Ishikawa (cell line): ENCODE results near the gene PCDH19.

Experiments
- CEBPB ChIP-seq: IDR thresholded peaks from 2 replicates; pipeline ENCODE4 v1.6.1; 2012
- CREB1 ChIP-seq: IDR thresholded peaks from 2 replicates; pipeline ENCODE4 v1.6.1; 2012; ENCODE audit warnings: low read depth
- EGR1 ChIP-seq: IDR thresholded peaks from 2 replicates; pipeline ENCODE4 v1.6.1; 2012
- EP300 ChIP-seq: IDR thresholded peaks from 2 replicates; pipeline ENCODE4 v1.6.1; 2012; ENCODE audit warnings: borderline replicate concordance
- FOXM1 ChIP-seq: IDR thresholded peaks from 2 replicates; pipeline ENCODE4 v1.6.1; 2012; ENCODE audit warnings: low read depth, borderline replicate concordance
- NFIC ChIP-seq: IDR thresholded peaks from 2 replicates; pipeline ENCODE4 v1.6.1; 2012
- RAD21 ChIP-seq: IDR thresholded peaks from 2 replicates; pipeline ENCODE4 v1.6.1; 2012; ENCODE audit warnings: low read depth
- TAF1 ChIP-seq: IDR thresholded peaks from 2 replicates; pipeline ENCODE4 v1.6.1; 2012; ENCODE audit warnings: low read depth, mild to moderate bottlenecking
- TCF12 ChIP-seq: IDR thresholded peaks from 2 replicates; pipeline ENCODE4 v1.6.1; 2012; ENCODE audit warnings: low read depth
- TEAD4 ChIP-seq: IDR thresholded peaks from 2 replicates; pipeline ENCODE4 v1.6.1; 2012
- USF1 ChIP-seq: IDR thresholded peaks from 2 replicates; pipeline ENCODE4 v1.6.1; 2012
- YY1 ChIP-seq: IDR thresholded peaks from 2 replicates; pipeline ENCODE4 v1.6.1; 2012; ENCODE audit warnings: low read depth
- ZBTB7A ChIP-seq: IDR thresholded peaks from 2 replicates; pipeline ENCODE4 v1.6.1; 2012; ENCODE audit warnings: low read depth
- TF ChIP-seq, protein P1 (sequence below): IDR thresholded peaks from 2 replicates; pipeline ENCODE4 v1.6.1; 2012; ENCODE audit warnings: low read depth, mild to moderate bottlenecking
- TF ChIP-seq, protein P2 (sequence below): IDR thresholded peaks from 2 replicates; pipeline ENCODE4 v1.6.1; 2012

Gene PCDH19

GRCh38 chrX:100319716-100320115, 90.4 kb downstream of the PCDH19 start:
- TF ChIP-seq, protein P1, sequence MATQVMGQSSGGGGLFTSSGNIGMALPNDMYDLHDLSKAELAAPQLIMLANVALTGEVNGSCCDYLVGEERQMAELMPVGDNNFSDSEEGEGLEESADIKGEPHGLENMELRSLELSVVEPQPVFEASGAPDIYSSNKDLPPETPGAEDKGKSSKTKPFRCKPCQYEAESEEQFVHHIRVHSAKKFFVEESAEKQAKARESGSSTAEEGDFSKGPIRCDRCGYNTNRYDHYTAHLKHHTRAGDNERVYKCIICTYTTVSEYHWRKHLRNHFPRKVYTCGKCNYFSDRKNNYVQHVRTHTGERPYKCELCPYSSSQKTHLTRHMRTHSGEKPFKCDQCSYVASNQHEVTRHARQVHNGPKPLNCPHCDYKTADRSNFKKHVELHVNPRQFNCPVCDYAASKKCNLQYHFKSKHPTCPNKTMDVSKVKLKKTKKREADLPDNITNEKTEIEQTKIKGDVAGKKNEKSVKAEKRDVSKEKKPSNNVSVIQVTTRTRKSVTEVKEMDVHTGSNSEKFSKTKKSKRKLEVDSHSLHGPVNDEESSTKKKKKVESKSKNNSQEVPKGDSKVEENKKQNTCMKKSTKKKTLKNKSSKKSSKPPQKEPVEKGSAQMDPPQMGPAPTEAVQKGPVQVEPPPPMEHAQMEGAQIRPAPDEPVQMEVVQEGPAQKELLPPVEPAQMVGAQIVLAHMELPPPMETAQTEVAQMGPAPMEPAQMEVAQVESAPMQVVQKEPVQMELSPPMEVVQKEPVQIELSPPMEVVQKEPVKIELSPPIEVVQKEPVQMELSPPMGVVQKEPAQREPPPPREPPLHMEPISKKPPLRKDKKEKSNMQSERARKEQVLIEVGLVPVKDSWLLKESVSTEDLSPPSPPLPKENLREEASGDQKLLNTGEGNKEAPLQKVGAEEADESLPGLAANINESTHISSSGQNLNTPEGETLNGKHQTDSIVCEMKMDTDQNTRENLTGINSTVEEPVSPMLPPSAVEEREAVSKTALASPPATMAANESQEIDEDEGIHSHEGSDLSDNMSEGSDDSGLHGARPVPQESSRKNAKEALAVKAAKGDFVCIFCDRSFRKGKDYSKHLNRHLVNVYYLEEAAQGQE, result no peak
- TF ChIP-seq YY1, result no peak
- TF ChIP-seq TCF12, result no peak
- TF ChIP-seq RAD21, result no peak
- TF ChIP-seq ZBTB7A, result no peak
- TF ChIP-seq TEAD4, result no peak
- TF ChIP-seq EGR1, result no peak
- no peak for TF ChIP-seq NFIC
- no peak for TF ChIP-seq USF1
- no peak for TF ChIP-seq FOXM1
- TF ChIP-seq TAF1, result no peak
- no peak for TF ChIP-seq EP300
- TF ChIP-seq CREB1, result no peak
- TF ChIP-seq, protein P2, sequence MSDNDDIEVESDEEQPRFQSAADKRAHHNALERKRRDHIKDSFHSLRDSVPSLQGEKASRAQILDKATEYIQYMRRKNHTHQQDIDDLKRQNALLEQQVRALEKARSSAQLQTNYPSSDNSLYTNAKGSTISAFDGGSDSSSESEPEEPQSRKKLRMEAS, result no peak
- TF ChIP-seq CEBPB, result no peak

- TF ChIP-seq TAF1 (no peak), TEAD4 (no peak), EGR1 (no peak), RAD21 (no peak), ZBTB7A (no peak), EP300 (no peak), CREB1 (no peak), NFIC (no peak), YY1 (no peak)
- TF ChIP-seq, protein P1, result no peak
Measured at GRCh38 chrX:100316987-100317386, 93.1 kb downstream of the PCDH19 start.

DNA sequence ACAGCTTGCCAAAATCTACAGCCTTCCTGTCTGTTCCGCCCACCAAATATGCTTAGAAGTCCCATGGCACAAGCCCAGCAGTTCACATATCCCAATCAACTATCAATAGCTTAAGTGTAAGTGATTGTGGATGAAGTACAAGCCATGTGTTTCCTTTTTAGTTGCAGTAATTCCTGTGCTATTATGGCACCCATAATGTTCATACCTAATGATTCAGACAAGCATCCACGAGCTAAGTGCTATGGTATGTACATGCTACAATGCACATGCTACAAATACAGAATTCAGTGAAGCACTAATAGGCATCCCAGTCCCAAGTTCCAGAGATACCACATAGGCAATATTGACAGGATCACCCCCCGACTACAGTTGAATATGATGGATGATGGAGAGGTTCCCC, 94.5 kb downstream of the PCDH19 start:
- TF ChIP-seq, protein P1, result no peak
- TF ChIP-seq CEBPB, result no peak

- no peak for TF ChIP-seq EGR1
- TF ChIP-seq FOXM1, result no peak
- TF ChIP-seq EP300, result no peak
- no peak for TF ChIP-seq CREB1
- TF ChIP-seq TAF1, result no peak
- no peak for TF ChIP-seq NFIC
- no peak for TF ChIP-seq ZBTB7A
- TF ChIP-seq CEBPB, result no peak
- no peak for TF ChIP-seq TEAD4
- no peak for TF ChIP-seq TCF12
- no peak for TF ChIP-seq YY1
- TF ChIP-seq, protein P2, result no peak
- no peak for TF ChIP-seq RAD21
- TF ChIP-seq USF1, result no peak
- TF ChIP-seq, protein P1, result no peak
Measured at GRCh38 chrX:100299559-100299958, 110.5 kb downstream of the PCDH19 start.
